HepG2 (cell line): ENCODE results near the gene EP300. TPM values are rescaled to one million over a fixed set of nuclear protein-coding genes. Genes with fewer than 3 reads are reported as not detected.

ENCODE experiments used
- ARID2 ChIP-seq: sonication (generic); formaldehyde crosslinking; IDR thresholded peaks from 2 replicates; pipeline ENCODE4 v1.8.1; 2022; ENCODE audit warnings: mild to moderate bottlenecking, missing genetic modification reagents, borderline replicate concordance
- ATF7-NPFF ChIP-seq: sonication (generic); formaldehyde crosslinking; IDR thresholded peaks from 2 replicates; pipeline ENCODE4 v1.8.1; 2023; ENCODE audit warnings: mild to moderate bottlenecking, low read depth, missing genetic modification reagents, moderate library complexity
- BRCA1 ChIP-seq: sonication (generic); formaldehyde crosslinking; IDR thresholded peaks from 2 replicates; pipeline ENCODE4 v1.4.0; 2020; ENCODE audit warnings: missing genetic modification reagents
- HCFC1 ChIP-seq: fragments of 150-350 bp; IDR thresholded peaks from 2 replicates; pipeline ENCODE4 v1.6.1; 2014; ENCODE audit warnings: low read depth, low read length
- HNF4G ChIP-seq, 2 experiments: sonication (generic) in 1 of 2; formaldehyde crosslinking in 1 of 2; IDR thresholded peaks; 2 replicates each; pipeline versions ENCODE4 v1.4.0 to v1.6.1; 2011 to 2020; ENCODE audit warnings: borderline replicate concordance in 2 of 2, low read depth in 2 of 2, mild to moderate bottlenecking in 2 of 2, low read length in 1 of 2, missing genetic modification reagents in 1 of 2, moderate library complexity in 1 of 2
- KDM2A ChIP-seq: sonication (generic); formaldehyde crosslinking; IDR thresholded peaks from 2 replicates; pipeline ENCODE4 v1.4.0; 2020; ENCODE audit warnings: low read depth, missing genetic modification reagents, borderline replicate concordance
- MTF2 ChIP-seq: sonication (generic); formaldehyde crosslinking; IDR thresholded peaks from 2 replicates; pipeline ENCODE4 v1.5.0; 2020; ENCODE audit warnings: missing genetic modification reagents, borderline replicate concordance
- NFYB ChIP-seq: sonication (generic); formaldehyde crosslinking; IDR thresholded peaks from 2 replicates; pipeline ENCODE4 v1.4.0; 2020; ENCODE audit warnings: missing genetic modification reagents
- POLR2G ChIP-seq: fragments of 200-400 bp; formaldehyde crosslinking; IDR thresholded peaks from 2 replicates; pipeline ENCODE4 v1.6.1; 2018; ENCODE audit warnings: mild to moderate bottlenecking, low read depth, low read length, moderate library complexity
- SP2 ChIP-seq: sonication (generic); formaldehyde crosslinking; IDR thresholded peaks from 2 replicates; pipeline ENCODE4 v1.5.1; 2020; ENCODE audit warnings: mild to moderate bottlenecking, missing genetic modification reagents
- SP4 ChIP-seq: sonication (generic); formaldehyde crosslinking; IDR thresholded peaks from 2 replicates; pipeline ENCODE4 v1.8.1; 2023; ENCODE audit warnings: mild to moderate bottlenecking, missing genetic modification reagents
- WIZ ChIP-seq: sonication (generic); formaldehyde crosslinking; IDR thresholded peaks from 2 replicates; pipeline ENCODE4 v1.5.1; 2020; ENCODE audit warnings: mild to moderate bottlenecking, missing genetic modification reagents
- YEATS4 ChIP-seq: sonication (generic); formaldehyde crosslinking; IDR thresholded peaks from 2 replicates; pipeline ENCODE4 v1.4.0; 2020; ENCODE audit warnings: missing genetic modification reagents, borderline replicate concordance
- ZBTB14 ChIP-seq: sonication (generic); formaldehyde crosslinking; IDR thresholded peaks from 2 replicates; pipeline ENCODE4 v1.4.0; 2020; ENCODE audit warnings: missing genetic modification reagents
- ZIK1 ChIP-seq: sonication (generic); formaldehyde crosslinking; IDR thresholded peaks from 2 replicates; pipeline ENCODE4 v1.5.0; 2020; ENCODE audit warnings: mild to moderate bottlenecking, low read depth, missing genetic modification reagents, borderline replicate concordance
- ZNF512 ChIP-seq: sonication (generic); formaldehyde crosslinking; IDR thresholded peaks from 2 replicates; pipeline ENCODE4 v1.4.0; 2020; ENCODE audit warnings: mild to moderate bottlenecking, missing genetic modification reagents
- ZNF567 ChIP-seq: sonication (generic); formaldehyde crosslinking; IDR thresholded peaks from 2 replicates; pipeline ENCODE4 v1.8.1; 2023; ENCODE audit warnings: mild to moderate bottlenecking, missing genetic modification reagents, borderline replicate concordance
- ZNF614 ChIP-seq: IDR thresholded peaks from 2 replicates; pipeline ENCODE4 v1.6.1; 2018; ENCODE audit warnings: missing biosample characterization, missing genetic modification reagents, inconsistent platforms, borderline replicate concordance
- ZNF768 ChIP-seq: sonication (generic); formaldehyde crosslinking; IDR thresholded peaks from 2 replicates; pipeline ENCODE4 v1.4.0; 2020; ENCODE audit warnings: missing genetic modification reagents
- ZNF781 ChIP-seq: sonication (generic); formaldehyde crosslinking; IDR thresholded peaks from 2 replicates; pipeline ENCODE4 v1.5.1; 2020; ENCODE audit warnings: borderline replicate concordance, mild to moderate bottlenecking, missing genetic modification reagents; ENCODE audit errors: not compliant biosample characterization
- polyA plus RNA-seq, 8 experiments: library from polyadenylated mRNA; depleted of rRNA in 3 of 8; stranded (reverse) in 7 of 8; unstranded in 1 of 8; fragments of >200 nt; fragmentation: Illumina TruSeq in 4 of 8; extraction: Trizol in 4 of 8; gene quantifications; 2 replicates each; pipeline versions ENCODE4 v1.2.1 to v1.2.3, GENCODE V29; 2011 to 2016; ENCODE audit warnings: low read depth in 4 of 8, missing spikeins in 1 of 8, mixed read lengths in 1 of 8; ENCODE audit not compliant: insufficient read depth in 1 of 8
- total RNA-seq, 5 experiments: library from RNA; depleted of rRNA; stranded (reverse); fragments of >200 nt; fragmentation: Illumina TruSeq; extraction: Trizol; gene quantifications; 2 replicates each; pipeline ENCODE4 v1.2.3, GENCODE V29; 2016; ENCODE audit warnings: low read depth in 1 of 5

Gene EP300
- total and polyA plus RNA-seq, 2 of the 13 experiments (the other 11 are each of a cell fraction or from before 2014, with no cell fraction given): 13.6 to 14.9 TPM

- TF ChIP-seq ZNF614 (no peak), POLR2G (peak; percentile 32; the same call in 1 of the 2 replicates), ZIK1 (CRISPR knock-in tag) (0 out of 2 replicates have a peak, but pooled peaks have one; percentile 51), SP2 (CRISPR knock-in tag) (peak; percentile 72), ZNF512 (no peak), BRCA1 (CRISPR knock-in tag) (no peak), ZNF768 (CRISPR knock-in tag) (peak; percentile 47; the same call in 1 of the 2 replicates), ATF7-NPFF (CRISPR knock-in tag) (no peak), WIZ (CRISPR knock-in tag) (no peak), ZNF567 (0 out of 2 replicates have a peak, but pooled peaks have one; percentile 22), ZBTB14 (peak; percentile 62; the same call in 1 of the 2 replicates), NFYB (CRISPR knock-in tag) (peak; percentile 63), SP4 (CRISPR knock-in tag) (peak; percentile 89), ARID2 (peak; percentile 37; the same call in 1 of the 2 replicates), MTF2 (CRISPR knock-in tag) (no peak), HNF4G (IDR thresholded peaks at IDR 0.05; ENCODE audit: borderline replicate concordance, low read depth, low read length) (no peak), HNF4G (CRISPR knock-in tag; IDR thresholded peaks at IDR 0.05; ENCODE audit: borderline replicate concordance, low read depth) (peak; percentile 64; the same call in 1 of the 2 replicates), HCFC1 (no peak), ZNF781 (peak; percentile 5), KDM2A (CRISPR knock-in tag) (peak; percentile 26; the same call in 1 of the 2 replicates), YEATS4 (CRISPR knock-in tag) (peak; percentile 39; the same call in 1 of the 2 replicates)
These were observed 104.9 kb downstream of the EP300 start (continued) for GRCh38 chr22:41197038-41197972.
